H1 (cell line): Measurements from ENCODE around the gene CD300LG. TPM values are rescaled to one million over a fixed set of nuclear protein-coding genes. Genes with fewer than 3 reads are reported as not detected.

Source experiments
- KDM4A ChIP-seq: IDR thresholded peaks from one replicate; pipeline ENCODE4 v1.7.1; 2012; ENCODE audit warnings: low read depth, mild to moderate bottlenecking, moderate library complexity, low read length, inconsistent platforms; ENCODE audit not compliant: severe bottlenecking
- NANOG ChIP-seq: IDR thresholded peaks from 2 replicates; pipeline ENCODE4 v1.6.1; 2011; ENCODE audit warnings: low read length, low read depth, mild to moderate bottlenecking, inconsistent platforms; ENCODE audit not compliant: insufficient read depth, poor library complexity, severe bottlenecking
- NRF1 ChIP-seq: IDR thresholded peaks from 2 replicates; pipeline ENCODE4 v1.6.1; 2011; ENCODE audit warnings: mild to moderate bottlenecking, low read depth, low read length, improper control_type of control experiment
- POLR2A ChIP-seq, 2 experiments: IDR thresholded peaks; 1 replicate in 1 of 2; 2 replicates in 1 of 2; pipeline ENCODE4 v1.6.1; 2011; ENCODE audit warnings: low read depth in 2 of 2, low read length in 2 of 2, mild to moderate bottlenecking in 2 of 2; ENCODE audit errors: control extremely low read depth in 1 of 2
- RXRA ChIP-seq: IDR thresholded peaks from 2 replicates; pipeline ENCODE4 v1.6.1; 2011; ENCODE audit warnings: low read depth, mild to moderate bottlenecking, low read length, moderate library complexity; ENCODE audit not compliant: insufficient read depth
- TBP ChIP-seq: IDR thresholded peaks from 2 replicates; pipeline ENCODE4 v1.6.1; 2011; ENCODE audit warnings: low read depth, low read length, improper control_type of control experiment
- polyA plus RNA-seq, 7 experiments: library from polyadenylated mRNA; depleted of rRNA in 3 of 7; stranded (reverse) in 5 of 7; unstranded in 2 of 7; fragments of >200 nt in 5 of 7; fragments of 200-250 nt in 2 of 7; gene quantifications; 1 replicate in 5 of 7; 2 replicates in 1 of 7; 4 replicates in 1 of 7; pipeline versions ENCODE4 v1.2.1 to v1.2.3, GENCODE V29; 2011 to 2013; ENCODE audit warnings: missing spikeins in 2 of 7, mixed read lengths in 2 of 7
- total RNA-seq: library from RNA; stranded (reverse); fragmentation: NEBNext Ultra II Directional; extraction: Animal tissue kit (Norgen Biotek cat#: 25700); gene quantifications from 2 replicates; pipeline ENCODE4 v1.2.1, GENCODE V29; 2021

CD300LG gene
- total and polyA plus RNA-seq, 2 of the 8 experiments (the other 6 are each of a cell fraction or from before 2014, with no cell fraction given) = 0.06 TPM; not detected in 1

- TF ChIP-seq NRF1 = no peak
- no peak for TF ChIP-seq TBP
- no peak for TF ChIP-seq POLR2A (IDR thresholded peaks at IDR 0.05; ENCODE audit: control extremely low read depth in 1 of 2, low read depth in 2 of 2, low read length in 2 of 2)
- no peak for TF ChIP-seq KDM4A
- TF ChIP-seq RXRA = no peak
- TF ChIP-seq NANOG = no peak
Observed at GRCh38 chr17:43864161-43864984, 17.4 kb downstream of the CD300LG start (continued).
